Left ventricle myocardium inferior (tissue), 1 donor: ENCODE data around the gene PPM1G. TPM values are rescaled to one million over a fixed set of nuclear protein-coding genes. Genes with fewer than 3 reads are reported as not detected.

Source experiments
- DNase-seq: peaks from one replicate; pipeline ENCODE4 v3.0.0-alpha.2; 2020
- H3K27ac ChIP-seq: fragments of 200-600 bp; replicated peaks from 2 replicates; pipeline ENCODE4 v1.8.0; 2021
- H3K27me3 ChIP-seq: fragments of 200-600 bp; 2 replicates; pipeline ENCODE4 v1.8.0; 2021; ENCODE audit warnings: low read depth
- H3K36me3 ChIP-seq: fragments of 200-600 bp; 2 replicates; pipeline ENCODE4 v1.8.0; 2021
- H3K4me1 ChIP-seq: fragments of 200-600 bp; 2 replicates; pipeline ENCODE4 v1.8.0; 2021
- H3K4me3 ChIP-seq: fragments of 200-600 bp; 2 replicates; pipeline ENCODE4 v1.8.0; 2021; ENCODE audit warnings: mild to moderate bottlenecking, moderate library complexity
- H3K9me3 ChIP-seq: fragments of 200-600 bp; replicated peaks from 2 replicates; pipeline ENCODE4 v1.8.0; 2021
- intact Hi-C: fragments of 100-400 bp; cut with micrococcal nuclease; formaldehyde crosslinking; loops from one replicate; pipeline ENCODE4 v1.11.0; 2022
- total RNA-seq: library from RNA; stranded (reverse); fragmentation: NEBNext Ultra II Directional; extraction: Animal tissue kit (Norgen Biotek cat#: 25700); gene quantifications from one replicate; pipeline ENCODE4 v1.2.1, GENCODE V29; 2021
- TF ChIP-seq, protein P1 (sequence below): fragments of 200-600 bp; IDR thresholded peaks from 2 replicates; pipeline ENCODE4 v1.8.0; 2021; ENCODE audit warnings: antibody characterized with exemption, mild to moderate bottlenecking, borderline replicate concordance
- donor health status: DM: no; HTN: yes; CAD: no; lungs with severe emphysema.

Gene PPM1G
- total RNA-seq, 1 donor from 2014 or later: 34.4 TPM

DNA sequence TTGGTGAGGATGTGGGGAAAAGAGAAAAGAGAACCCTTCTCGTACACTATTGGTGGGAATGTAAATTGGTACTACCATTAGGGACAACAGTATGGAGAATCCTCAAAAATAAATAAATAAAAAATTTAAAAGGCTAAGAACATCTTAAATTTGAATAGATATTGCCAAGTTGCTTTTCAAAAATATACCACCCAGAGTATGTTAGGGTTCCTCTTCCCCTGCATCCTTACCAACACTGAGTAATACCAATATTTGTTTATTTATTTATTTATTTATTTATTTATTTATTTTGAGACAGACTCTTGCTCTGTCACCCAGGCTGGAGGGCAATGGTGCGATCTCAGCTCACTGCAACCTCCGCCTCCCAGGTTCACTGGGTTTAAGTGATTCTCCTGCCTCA is 13.6 kb upstream of the PPM1G start:
- DNase-seq: no peak
- no peak overlapping the region for H3K27ac ChIP-seq
- intact Hi-C loops: no loop called here
- TF ChIP-seq, protein P1, sequence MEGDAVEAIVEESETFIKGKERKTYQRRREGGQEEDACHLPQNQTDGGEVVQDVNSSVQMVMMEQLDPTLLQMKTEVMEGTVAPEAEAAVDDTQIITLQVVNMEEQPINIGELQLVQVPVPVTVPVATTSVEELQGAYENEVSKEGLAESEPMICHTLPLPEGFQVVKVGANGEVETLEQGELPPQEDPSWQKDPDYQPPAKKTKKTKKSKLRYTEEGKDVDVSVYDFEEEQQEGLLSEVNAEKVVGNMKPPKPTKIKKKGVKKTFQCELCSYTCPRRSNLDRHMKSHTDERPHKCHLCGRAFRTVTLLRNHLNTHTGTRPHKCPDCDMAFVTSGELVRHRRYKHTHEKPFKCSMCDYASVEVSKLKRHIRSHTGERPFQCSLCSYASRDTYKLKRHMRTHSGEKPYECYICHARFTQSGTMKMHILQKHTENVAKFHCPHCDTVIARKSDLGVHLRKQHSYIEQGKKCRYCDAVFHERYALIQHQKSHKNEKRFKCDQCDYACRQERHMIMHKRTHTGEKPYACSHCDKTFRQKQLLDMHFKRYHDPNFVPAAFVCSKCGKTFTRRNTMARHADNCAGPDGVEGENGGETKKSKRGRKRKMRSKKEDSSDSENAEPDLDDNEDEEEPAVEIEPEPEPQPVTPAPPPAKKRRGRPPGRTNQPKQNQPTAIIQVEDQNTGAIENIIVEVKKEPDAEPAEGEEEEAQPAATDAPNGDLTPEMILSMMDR: no peak
- no peaks in the 10 kb centered on the region for H3K36me3 ChIP-seq
- no peaks in the 10 kb centered on the region for H3K27me3 ChIP-seq
- peaks cover 6% of the 10 kb centered on the region for H3K4me1 ChIP-seq
- H3K9me3 ChIP-seq: no peaks in the 10 kb centered on the region
- H3K4me3 ChIP-seq: no peak overlapping the region

DNA sequence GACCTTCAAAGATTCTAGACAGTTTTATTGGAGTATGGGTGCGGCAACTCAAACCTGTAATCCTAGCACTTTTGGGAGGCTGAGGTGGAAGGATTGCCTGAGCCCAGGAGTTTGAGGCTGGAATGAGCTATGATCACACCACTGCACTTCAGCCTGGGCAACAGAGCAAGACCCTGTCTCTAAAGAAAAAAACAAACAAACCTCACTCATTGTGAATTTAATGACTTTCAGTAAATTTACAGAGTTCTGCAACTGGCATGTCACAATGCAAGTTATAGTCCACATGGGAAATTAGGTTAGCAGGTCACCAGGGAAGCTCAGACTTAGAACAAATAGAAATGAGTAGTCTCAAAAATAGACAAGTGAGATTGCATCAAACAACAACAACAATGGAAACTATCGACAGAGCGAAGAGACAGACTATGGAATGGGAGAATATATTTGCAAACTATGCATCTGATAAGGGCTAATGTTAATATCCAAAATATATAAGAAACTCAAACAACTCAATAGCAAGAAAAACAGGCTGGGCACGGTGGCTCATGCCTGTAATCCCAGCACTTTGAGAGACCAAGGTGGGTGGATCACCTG is 12.4 kb upstream of the PPM1G start:
- Histone ChIP-seq H3K27ac (no peak overlapping the region), H3K9me3 (no peaks in the 10 kb centered on the region), H3K4me1 (no peaks in the 10 kb centered on the region), H3K4me3 (no peak overlapping the region), H3K27me3 (no peaks in the 10 kb centered on the region), H3K36me3 (no peaks in the 10 kb centered on the region)
- no peak for DNase-seq
- intact Hi-C loops: no loop called here
- TF ChIP-seq, protein P1: no peak

DNA sequence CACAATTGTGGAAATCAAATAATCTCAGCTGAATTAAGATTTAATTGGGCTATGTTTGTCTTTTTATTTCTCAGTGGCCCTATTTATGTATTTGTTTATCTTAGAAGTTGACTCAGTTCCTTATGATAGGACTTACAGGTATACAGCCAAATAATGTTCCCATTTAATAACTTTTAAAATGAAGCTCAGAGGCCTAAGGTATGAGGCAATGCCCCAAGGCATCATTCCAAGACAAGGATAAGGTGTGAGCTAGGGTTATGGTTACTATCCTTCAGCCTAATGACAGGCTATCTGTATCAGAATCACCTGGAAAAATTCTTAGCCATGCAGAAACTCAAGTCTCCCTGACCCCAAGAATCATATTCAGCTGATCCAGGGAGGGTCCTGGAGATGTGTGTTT is 11.6 kb upstream of the PPM1G start:
- H3K36me3 ChIP-seq: no peaks in the 10 kb centered on the region
- no peak overlapping the region for H3K4me3 ChIP-seq
- no peak overlapping the region for H3K27ac ChIP-seq
- no peak for DNase-seq
- H3K4me1 ChIP-seq: no peaks in the 10 kb centered on the region
- intact Hi-C loops: no loop called here
- H3K27me3 ChIP-seq: no peaks in the 10 kb centered on the region
- TF ChIP-seq, protein P1: no peak
- no peaks in the 10 kb centered on the region for H3K9me3 ChIP-seq

DNA sequence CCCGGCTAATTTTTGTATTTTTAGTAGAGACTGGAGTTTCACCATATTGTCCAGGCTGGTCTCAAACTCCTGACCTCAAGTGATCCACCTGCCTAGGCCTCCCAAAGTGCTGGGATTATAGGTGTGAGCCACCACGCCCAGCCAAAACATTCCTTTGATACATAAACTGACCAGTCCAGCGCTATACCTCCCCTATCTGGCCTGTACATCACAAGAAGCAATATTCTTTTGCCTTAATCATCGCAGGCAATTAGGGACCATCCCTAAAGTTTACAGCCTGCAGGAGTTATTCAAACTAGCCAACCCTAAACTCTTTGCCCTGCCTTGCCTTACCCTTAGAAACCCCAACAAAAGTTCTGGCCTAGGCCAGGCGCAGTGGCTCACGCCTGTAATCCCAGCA is 6.8 kb upstream of the PPM1G start:
- Histone ChIP-seq H3K27me3 (no peaks in the 10 kb centered on the region), H3K4me1 (no peaks in the 10 kb centered on the region), H3K27ac (no peak overlapping the region), H3K36me3 (no peaks in the 10 kb centered on the region), H3K9me3 (no peaks in the 10 kb centered on the region), H3K4me3 (no peak overlapping the region)
- DNase-seq: no peak
- intact Hi-C loops: no loop called here
- TF ChIP-seq, protein P1: no peak

DNA sequence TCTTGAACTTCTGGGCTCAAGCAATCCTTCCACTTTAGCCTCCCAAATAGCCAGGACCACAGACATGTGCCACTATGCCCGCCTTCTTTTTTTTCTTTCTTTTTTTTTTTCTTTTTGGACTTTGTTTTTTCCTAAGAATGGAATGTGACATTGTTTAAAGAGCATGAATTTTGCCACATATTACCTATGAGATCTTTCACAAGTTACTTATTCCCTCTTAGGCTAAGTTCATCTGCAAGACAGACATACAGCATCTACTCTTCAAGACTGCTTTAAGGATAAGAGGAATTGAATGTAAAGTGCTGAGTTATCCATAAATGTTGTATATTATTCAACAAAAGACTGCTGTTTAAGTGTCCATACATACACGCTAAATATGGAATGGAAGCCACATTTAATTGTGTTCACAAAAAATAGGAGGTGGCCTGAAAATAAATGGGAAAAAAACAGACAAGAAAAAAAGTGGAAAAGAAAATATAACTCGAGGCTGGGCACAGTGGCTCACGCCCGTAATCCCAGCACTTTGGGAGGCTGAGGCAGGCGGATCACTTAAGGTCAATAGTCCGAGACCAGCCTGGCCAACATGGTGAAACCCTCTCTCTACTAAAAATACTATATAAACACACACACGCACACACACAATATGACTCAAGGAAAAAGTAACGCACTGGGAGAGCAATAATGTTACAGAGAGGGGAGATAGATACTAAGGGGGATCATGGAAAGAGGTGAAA is 3.2 kb upstream of the PPM1G start:
- H3K27ac ChIP-seq: no peak overlapping the region
- intact Hi-C loops: no loop called here
- no peak overlapping the region for H3K4me3 ChIP-seq
- no peaks in the 10 kb centered on the region for H3K9me3 ChIP-seq
- no peaks in the 10 kb centered on the region for H3K27me3 ChIP-seq
- TF ChIP-seq, protein P1: no peak
- no peak for DNase-seq
- H3K36me3 ChIP-seq: no peaks in the 10 kb centered on the region
- H3K4me1 ChIP-seq: peaks cover 26% of the 10 kb centered on the region
